ENCODE results near the gene CHGA.

CHGA gene

DNA sequence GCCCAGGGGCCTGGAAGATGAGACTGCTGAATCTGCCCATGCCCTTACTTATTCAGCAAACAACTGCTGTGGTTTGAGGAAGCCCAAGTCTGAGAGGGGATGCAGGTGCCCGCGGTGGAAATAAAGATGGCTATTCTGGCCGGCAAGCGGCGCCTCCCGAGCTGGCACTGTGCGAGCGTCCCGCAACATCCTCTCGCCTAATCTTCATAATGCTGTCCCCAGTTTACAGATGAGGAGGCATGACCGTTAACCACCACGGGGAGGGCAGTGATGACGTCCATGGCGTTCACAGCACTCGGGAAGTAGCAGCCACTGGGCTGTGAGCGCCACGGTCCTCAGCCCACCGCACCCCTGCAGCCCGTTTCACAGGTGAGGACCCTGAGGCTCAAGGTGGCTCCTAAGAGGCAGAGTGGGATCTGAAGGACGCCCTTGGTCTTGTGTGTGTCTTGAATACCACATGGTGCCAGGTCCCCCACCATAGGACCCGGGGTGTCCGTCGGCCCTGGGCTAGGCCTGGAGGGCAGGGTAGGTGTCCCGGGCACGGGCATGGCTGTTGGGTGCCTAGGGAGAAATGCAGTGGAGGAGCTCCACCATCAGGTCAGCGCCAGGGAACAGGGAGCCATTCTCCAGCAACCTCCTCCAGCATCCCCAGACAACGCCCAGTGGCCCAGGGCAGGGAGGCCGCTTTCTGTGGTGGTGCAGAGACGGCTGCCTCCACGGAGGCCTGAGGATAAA lies 20.2 kb downstream of the CHGA start:
- no peak overlapping the region for H3K27ac ChIP-seq
- TF ChIP-seq ZFX (IDR thresholded peaks at IDR 0.05), result no peak

DNA sequence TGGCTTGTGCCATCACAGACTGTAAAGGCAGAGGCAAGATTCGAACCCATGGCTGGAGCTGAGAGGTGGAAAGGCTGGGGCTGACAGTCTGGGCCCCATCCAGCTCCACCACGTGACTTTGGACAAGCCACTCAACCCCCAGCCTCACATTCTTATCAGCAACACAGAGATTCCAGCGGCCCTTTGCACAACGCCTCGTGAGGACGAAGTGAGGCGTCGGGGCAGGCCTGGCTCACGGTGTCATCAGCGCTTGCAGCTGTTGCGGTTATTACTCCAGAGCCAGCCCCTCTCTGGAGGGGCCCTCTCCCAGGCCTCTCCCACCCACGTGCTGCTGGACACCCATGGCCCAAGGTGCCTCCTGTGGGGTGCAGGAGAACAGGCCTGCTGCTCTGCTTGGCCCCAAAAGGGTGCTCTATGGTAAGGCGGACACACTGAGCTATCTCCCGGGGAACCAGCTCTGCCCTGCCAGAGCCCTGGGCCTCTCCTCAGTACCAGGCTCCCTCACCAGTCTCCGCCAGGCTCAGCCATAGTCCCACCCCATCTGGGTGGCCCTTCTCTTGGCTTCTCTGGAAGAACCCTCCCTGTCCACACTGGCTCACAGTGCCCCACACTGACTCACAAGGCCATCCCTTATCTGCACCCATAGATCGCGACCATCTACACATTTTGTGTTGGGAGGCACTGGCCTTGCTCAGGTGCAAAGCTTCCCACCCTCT lies 21.1 kb downstream of the CHGA start:
- no peak overlapping the region for H3K27ac ChIP-seq
- TF ChIP-seq, protein P1, sequence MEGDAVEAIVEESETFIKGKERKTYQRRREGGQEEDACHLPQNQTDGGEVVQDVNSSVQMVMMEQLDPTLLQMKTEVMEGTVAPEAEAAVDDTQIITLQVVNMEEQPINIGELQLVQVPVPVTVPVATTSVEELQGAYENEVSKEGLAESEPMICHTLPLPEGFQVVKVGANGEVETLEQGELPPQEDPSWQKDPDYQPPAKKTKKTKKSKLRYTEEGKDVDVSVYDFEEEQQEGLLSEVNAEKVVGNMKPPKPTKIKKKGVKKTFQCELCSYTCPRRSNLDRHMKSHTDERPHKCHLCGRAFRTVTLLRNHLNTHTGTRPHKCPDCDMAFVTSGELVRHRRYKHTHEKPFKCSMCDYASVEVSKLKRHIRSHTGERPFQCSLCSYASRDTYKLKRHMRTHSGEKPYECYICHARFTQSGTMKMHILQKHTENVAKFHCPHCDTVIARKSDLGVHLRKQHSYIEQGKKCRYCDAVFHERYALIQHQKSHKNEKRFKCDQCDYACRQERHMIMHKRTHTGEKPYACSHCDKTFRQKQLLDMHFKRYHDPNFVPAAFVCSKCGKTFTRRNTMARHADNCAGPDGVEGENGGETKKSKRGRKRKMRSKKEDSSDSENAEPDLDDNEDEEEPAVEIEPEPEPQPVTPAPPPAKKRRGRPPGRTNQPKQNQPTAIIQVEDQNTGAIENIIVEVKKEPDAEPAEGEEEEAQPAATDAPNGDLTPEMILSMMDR (conservative IDR thresholded peaks at IDR 0.05), result no peak
- no peak for TF ChIP-seq ZFX (IDR thresholded peaks at IDR 0.05)

DNA sequence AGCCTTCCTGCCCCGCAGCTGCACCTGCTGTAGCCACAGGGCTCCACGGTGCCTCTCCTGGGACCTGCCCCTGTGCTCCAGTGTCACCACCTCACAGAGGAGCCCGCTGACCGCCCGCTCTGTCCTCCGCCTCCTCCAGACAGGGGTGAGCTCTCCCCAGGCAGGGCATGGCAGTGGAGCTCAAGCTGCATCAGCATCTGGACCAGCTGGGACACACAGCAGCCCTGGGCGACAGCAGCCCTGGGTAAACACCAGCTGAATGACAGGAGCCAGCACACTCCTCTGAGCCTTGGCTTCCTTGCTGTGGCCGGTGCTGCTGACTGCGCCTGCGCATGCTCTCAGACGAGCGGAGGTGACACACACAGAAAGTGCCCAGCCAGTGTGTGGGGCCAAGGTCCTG lies 22.0 kb downstream of the CHGA start:
- TF ChIP-seq, protein P1 (conservative IDR thresholded peaks at IDR 0.05), result no peak
- TF ChIP-seq ZFX (IDR thresholded peaks at IDR 0.05), result no peak
- H3K27ac ChIP-seq, result peak overlapping the region; percentile 81; the same call in 1 of the 2 replicates

DNA sequence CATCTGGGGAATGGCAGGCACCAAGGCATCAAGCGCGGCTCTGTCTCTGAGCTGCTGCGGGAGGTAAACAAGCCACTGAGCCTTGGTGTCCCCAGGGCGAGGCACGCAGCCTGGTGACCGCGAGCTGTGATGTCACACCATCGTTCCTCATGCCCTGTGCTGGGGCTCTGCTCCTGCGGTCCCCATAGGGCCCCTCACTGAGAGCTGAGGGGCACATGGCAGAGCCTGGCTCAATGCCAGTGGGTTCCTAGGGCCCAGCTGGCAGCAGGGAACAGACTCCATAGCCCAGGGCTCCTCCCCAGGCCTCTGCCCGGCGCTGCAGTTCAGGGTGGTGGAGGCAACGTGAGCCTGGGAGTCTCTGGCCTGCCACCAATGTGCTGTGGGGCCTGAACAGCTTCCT lies 22.6 kb downstream of the CHGA start:
- peak overlapping the region; percentile 81 for H3K27ac ChIP-seq
- TF ChIP-seq, protein P1 (conservative IDR thresholded peaks at IDR 0.05), result no peak
- TF ChIP-seq ZFX (IDR thresholded peaks at IDR 0.05), result no peak

DNA sequence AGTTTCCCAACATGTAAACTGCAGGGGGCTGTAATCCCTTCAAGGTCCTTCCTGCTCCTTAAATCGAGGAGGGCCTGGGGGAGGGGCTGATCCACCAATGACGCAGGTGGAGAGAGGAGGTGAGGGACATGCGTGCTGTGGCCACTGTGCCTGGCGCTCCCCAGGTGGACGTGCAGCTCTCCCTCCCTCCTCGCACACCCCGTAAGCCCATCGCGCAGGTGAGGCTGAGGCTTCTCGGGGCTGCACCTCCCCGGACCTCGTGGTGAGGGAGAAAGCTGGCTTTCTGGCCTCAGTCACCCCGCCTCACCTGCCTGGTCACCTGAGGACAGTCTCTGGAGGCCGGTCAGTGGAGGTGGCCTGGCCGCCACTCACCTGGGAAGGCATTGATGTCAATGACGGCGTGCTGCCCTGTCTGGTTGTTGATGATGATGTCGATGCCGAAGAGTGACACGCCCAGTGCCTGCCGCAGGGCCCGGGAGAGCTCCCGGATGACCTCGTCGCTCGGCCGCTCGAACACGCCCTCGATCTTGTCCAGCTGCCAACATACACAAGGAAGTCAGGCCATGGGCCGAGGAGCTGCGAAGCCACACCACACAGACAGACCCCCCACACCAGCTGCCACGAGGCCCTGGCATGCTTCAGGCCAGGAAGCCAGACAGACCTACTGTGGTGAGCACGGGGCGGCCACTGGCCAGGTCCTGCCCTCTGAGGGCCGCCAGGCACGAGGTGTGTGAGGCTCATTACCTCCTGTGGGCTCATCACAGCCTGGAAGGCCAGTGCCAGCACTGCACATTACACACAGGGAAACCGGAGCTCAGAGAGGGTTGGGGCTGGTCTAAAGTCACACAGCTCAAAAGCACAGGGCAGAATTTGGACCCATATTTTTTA lies 23.3 kb downstream of the CHGA start:
- TF ChIP-seq, protein P1 (conservative IDR thresholded peaks at IDR 0.05), result no peak
- TF ChIP-seq ZFX (IDR thresholded peaks at IDR 0.05), result peak; percentile 27; the same call in 1 of the 2 replicates
- H3K27ac ChIP-seq, result peak overlapping the region; percentile 81

DNA sequence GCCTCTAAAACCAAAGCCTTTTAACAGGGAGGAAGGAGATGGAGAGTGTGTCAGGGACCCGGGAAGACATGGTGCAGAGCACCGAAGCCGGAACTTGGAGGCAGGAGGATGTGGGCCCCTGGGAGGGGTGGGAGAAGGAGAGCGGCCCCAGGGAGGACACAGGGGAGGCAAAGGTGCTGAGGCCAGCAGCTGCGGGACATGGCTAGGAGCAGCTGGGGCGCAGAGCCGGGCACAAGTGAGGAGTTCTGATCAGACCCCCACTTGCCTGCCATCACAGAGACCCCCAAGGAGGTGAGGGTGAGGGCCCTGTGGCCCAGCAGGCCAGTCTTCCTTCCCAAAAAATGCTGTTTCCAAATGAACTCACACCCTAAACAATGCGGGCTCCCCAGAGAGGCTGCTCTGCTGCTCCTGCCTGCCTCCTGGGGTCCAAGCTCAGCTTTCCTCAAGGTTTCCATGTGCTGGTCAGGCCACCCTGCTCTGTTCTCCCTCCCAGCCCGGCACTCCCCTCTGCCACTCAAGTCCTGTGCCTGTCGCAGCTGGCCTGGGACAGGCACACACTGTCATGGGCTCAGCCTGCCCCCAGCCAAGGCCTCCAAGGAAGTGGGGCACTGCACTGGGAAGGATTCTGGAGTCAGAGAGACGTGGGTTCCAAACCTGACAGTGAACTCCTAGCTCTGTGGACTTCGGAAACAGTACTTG lies 24.0 kb downstream of the CHGA start:
- H3K27ac ChIP-seq, result peak overlapping the region; percentile 81
- TF ChIP-seq, protein P1 (conservative IDR thresholded peaks at IDR 0.05), result no peak
- no peak for TF ChIP-seq ZFX (IDR thresholded peaks at IDR 0.05)

DNA sequence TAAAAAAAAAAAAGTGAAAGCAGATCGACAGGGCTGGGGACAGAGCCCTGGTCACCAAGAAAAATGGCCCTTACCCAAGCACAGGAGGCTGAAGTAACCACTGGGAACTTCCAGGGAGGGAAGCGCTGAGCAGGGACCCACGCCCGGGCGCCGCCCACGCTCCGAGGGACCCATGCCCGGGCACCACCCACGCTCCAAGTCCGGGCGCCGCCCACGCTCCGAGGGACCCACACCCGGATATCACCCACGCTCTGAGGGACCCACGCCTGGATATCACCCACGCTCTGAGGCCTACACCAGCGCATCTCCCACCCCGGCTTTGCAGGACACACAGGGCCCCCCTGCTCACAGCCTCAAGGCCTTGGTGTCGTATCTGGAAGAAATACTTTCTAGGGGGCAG lies 25.7 kb downstream of the CHGA start:
- H3K27ac ChIP-seq, result no peak overlapping the region
- TF ChIP-seq ZFX (IDR thresholded peaks at IDR 0.05), result no peak
- TF ChIP-seq, protein P1 (conservative IDR thresholded peaks at IDR 0.05), result no peak
